H1 (cell line): ENCODE data around the gene DGKK. TPM values are rescaled to one million over a fixed set of nuclear protein-coding genes. Genes with fewer than 3 reads are reported as not detected.

Source experiments
- CTCF ChIA-PET: fragments of 300-600 bp; sonication (Branson Sonifier 250); formaldehyde crosslinking; loops from one replicate; lab custom pipeline; 2021; ENCODE audit not compliant: partially characterized antibody; lab: Charles Lee
- POLR2A ChIA-PET: fragments of 300-600 bp; sonication (Branson Sonifier 250); formaldehyde crosslinking; loops from one replicate; lab custom pipeline; 2021; ENCODE audit warnings: inconsistent platforms; ENCODE audit not compliant: partially characterized antibody; lab: Charles Lee
- DNase-seq, 2 experiments: peaks; one replicate each; pipeline versions ENCODE4 v3.0.0 to v3.0.0-alpha.2; 2010 to 2022; ENCODE audit warnings: low spot score in 2 of 2, low read depth in 1 of 2, mixed read lengths in 1 of 2
- FAIRE-seq: peaks from 2 replicates; lab custom pipeline; 2011; peaks lifted over from hg19 to GRCh38; lab: Jason Lieb, UNC
- H2AFZ ChIP-seq: 2 replicates; pipeline ENCODE4 v1.8.1; 2012; ENCODE audit warnings: low read length, inconsistent platforms
- H2AK5ac ChIP-seq: 2 replicates; pipeline ENCODE4 v1.6.1; 2013; ENCODE audit warnings: low read depth, low read length
- H2BK120ac ChIP-seq: replicated peaks from 2 replicates; pipeline ENCODE3; 2013; ENCODE audit warnings: low read depth, low read length, inconsistent platforms
- H2BK12ac ChIP-seq: 2 replicates; pipeline ENCODE4 v1.6.1; 2013; ENCODE audit warnings: low read depth, low read length
- H2BK15ac ChIP-seq: 2 replicates; pipeline ENCODE4 v1.6.1; 2013; ENCODE audit warnings: low read length
- H2BK20ac ChIP-seq: 2 replicates; pipeline ENCODE4 v1.6.1; 2013; ENCODE audit warnings: low read length
- H2BK5ac ChIP-seq: 2 replicates; pipeline ENCODE4 v1.6.1; 2013; ENCODE audit warnings: low read depth, low read length
- H3K14ac ChIP-seq: 2 replicates; pipeline ENCODE4 v1.6.1; 2013; ENCODE audit warnings: inconsistent platforms; ENCODE audit not compliant: insufficient read length
- H3K18ac ChIP-seq: 2 replicates; pipeline ENCODE4 v1.6.1; 2013; ENCODE audit warnings: low read length; ENCODE audit errors: extremely low read depth
- H3K23ac ChIP-seq: 2 replicates; pipeline ENCODE4 v1.6.1; 2013; ENCODE audit warnings: inconsistent platforms; ENCODE audit not compliant: insufficient read length
- H3K23me2 ChIP-seq: 2 replicates; pipeline ENCODE4 v1.6.1; 2013; ENCODE audit warnings: low read depth, low read length
- H3K27ac ChIP-seq: 2 replicates; pipeline ENCODE4 v1.6.1; 2011; ENCODE audit warnings: low read depth, low read length, inconsistent platforms
- H3K27me3 ChIP-seq, 4 experiments: replicated peaks in 1 of 4; 1 replicate in 1 of 4; 2 replicates in 3 of 4; pipeline versions ENCODE4 v1.6.1 to v1.8.1; 2011 to 2013; ENCODE audit warnings: low read length in 3 of 4, mild to moderate bottlenecking in 3 of 4, inconsistent platforms in 2 of 4, mixed read lengths in 2 of 4, moderate library complexity in 1 of 4; ENCODE audit not compliant: control insufficient read depth in 3 of 4, insufficient read depth in 3 of 4; ENCODE audit errors: extremely low read depth in 1 of 4
- H3K36me3 ChIP-seq, 4 experiments: 2 replicates each; pipeline versions ENCODE4 v1.6.1 to v1.8.1; 2011 to 2013; ENCODE audit warnings: mild to moderate bottlenecking in 4 of 4, low read length in 3 of 4, moderate library complexity in 2 of 4, control low read depth in 1 of 4, inconsistent platforms in 1 of 4; ENCODE audit not compliant: insufficient read depth in 4 of 4, control insufficient read depth in 2 of 4
- H3K4ac ChIP-seq: replicated peaks from 2 replicates; pipeline ENCODE3; 2013; ENCODE audit warnings: low read length, low read depth, mixed read lengths, inconsistent platforms; ENCODE audit not compliant: insufficient read length
- H3K4me1 ChIP-seq, 4 experiments: replicated peaks in 1 of 4; 1 replicate in 1 of 4; 2 replicates in 3 of 4; pipeline versions ENCODE4 v1.6.1 to v1.8.1; 2011 to 2013; ENCODE audit warnings: low read length in 3 of 4, inconsistent platforms in 2 of 4, mixed read lengths in 1 of 4; ENCODE audit not compliant: insufficient read depth in 4 of 4, control insufficient read depth in 3 of 4
- H3K4me2 ChIP-seq, 2 experiments: 2 replicates each; pipeline versions ENCODE4 v1.6.1 to v1.8.1; 2011 to 2013; ENCODE audit warnings: low read depth in 2 of 2, low read length in 2 of 2, control low read depth in 1 of 2, inconsistent platforms in 1 of 2, mild to moderate bottlenecking in 1 of 2; ENCODE audit not compliant: insufficient read depth in 1 of 2
- H3K4me3 ChIP-seq, 4 experiments: fragments of 200-600, 300-600 bp in 1 of 4; sonication (generic), shearing (Covaris generic), sonication (Bioruptor Twin) in 1 of 4; 2 replicates each; pipeline versions ENCODE4 v1.5.1 to v1.8.1; 2011 to 2016; ENCODE audit warnings: low read length in 4 of 4, low read depth in 3 of 4, control low read depth in 2 of 4, inconsistent platforms in 2 of 4, mild to moderate bottlenecking in 2 of 4, mixed read lengths in 1 of 4, moderate library complexity in 1 of 4; ENCODE audit not compliant: insufficient read depth in 2 of 4; ENCODE audit errors: extremely low read depth in 1 of 4
- H3K56ac ChIP-seq: replicated peaks from 2 replicates; pipeline ENCODE3; 2013; ENCODE audit warnings: low read depth, mild to moderate bottlenecking, mixed read lengths, low read length, inconsistent platforms; ENCODE audit not compliant: insufficient read length
- H3K79me1 ChIP-seq: 2 replicates; pipeline ENCODE4 v1.6.1; 2013; ENCODE audit warnings: low read depth, low read length, control low read depth
- H3K79me2 ChIP-seq, 2 experiments: 2 replicates each; pipeline versions ENCODE4 v1.6.1 to v1.8.1; 2012 to 2013; ENCODE audit warnings: low read length in 2 of 2, mild to moderate bottlenecking in 2 of 2, inconsistent platforms in 1 of 2; ENCODE audit not compliant: insufficient read depth in 2 of 2, control insufficient read depth in 1 of 2
- H3K9ac ChIP-seq, 4 experiments: replicated peaks in 1 of 4; 1 replicate in 1 of 4; 2 replicates in 3 of 4; pipeline versions ENCODE4 v1.6.1 to v1.8.1; 2011 to 2013; ENCODE audit warnings: low read depth in 3 of 4, low read length in 3 of 4, control low read depth in 2 of 4, mild to moderate bottlenecking in 2 of 4, moderate library complexity in 2 of 4, inconsistent platforms in 1 of 4; ENCODE audit errors: extremely low read depth in 1 of 4
- H3K9me3 ChIP-seq, 2 experiments: 2 replicates each; pipeline versions ENCODE4 v1.6.1 to v1.8.1; 2012 to 2013; ENCODE audit warnings: mild to moderate bottlenecking in 2 of 2, moderate library complexity in 2 of 2, control low read depth in 1 of 2, inconsistent platforms in 1 of 2, low read depth in 1 of 2, low read length in 1 of 2, mixed read lengths in 1 of 2; ENCODE audit not compliant: insufficient read depth in 2 of 2
- H4K20me1 ChIP-seq, 2 experiments: replicated peaks in 1 of 2; 2 replicates each; pipeline versions ENCODE3 to v1.8.1; 2011 to 2013; ENCODE audit warnings: inconsistent platforms in 2 of 2, low read length in 2 of 2, mild to moderate bottlenecking in 1 of 2; ENCODE audit not compliant: insufficient read depth in 2 of 2, control insufficient read depth in 1 of 2
- H4K5ac ChIP-seq: 2 replicates; pipeline ENCODE4 v1.6.1; 2013; ENCODE audit warnings: low read length, low read depth, mixed read lengths, inconsistent platforms; ENCODE audit not compliant: insufficient read length
- H4K8ac ChIP-seq: 2 replicates; pipeline ENCODE4 v1.8.0; 2013; ENCODE audit warnings: mild to moderate bottlenecking, moderate library complexity, low read length, inconsistent platforms; ENCODE audit not compliant: insufficient read depth; ENCODE audit errors: extremely low read depth
- H4K91ac ChIP-seq: replicated peaks from 2 replicates; pipeline ENCODE3; 2013; ENCODE audit warnings: low read length, mixed read lengths, inconsistent platforms; ENCODE audit not compliant: insufficient read length
- ASH2L ChIP-seq: fragments of 200-600, 300-600 bp; sonication (generic); IDR thresholded peaks from one replicate; pipeline ENCODE4 v1.7.1; 2017; ENCODE audit warnings: low read length
- SIX5 ChIP-seq: IDR thresholded peaks from 2 replicates; pipeline ENCODE4 v1.6.1; 2011; ENCODE audit warnings: mild to moderate bottlenecking, low read depth, low read length
- SP4 ChIP-seq: IDR thresholded peaks from 2 replicates; pipeline ENCODE4 v1.6.1; 2012; ENCODE audit warnings: low read length, inconsistent platforms
- WGBS, 2 experiments: shearing (Covaris generic) in 1 of 2; methylation state at CpG; one replicate each; pipeline versions ENCODE4 v1.1.6 to v1.1.7; 2013 to 2015; ENCODE audit warnings: low lambda C conversion rate in 2 of 2, mixed read lengths in 2 of 2, inconsistent platforms in 1 of 2, low coverage in 1 of 2, missing lambda C conversion rate in 1 of 2; ENCODE audit not compliant: insufficient replicate concordance in 2 of 2, insufficient coverage in 1 of 2, insufficient read length in 1 of 2; ENCODE audit errors: extremely low coverage in 1 of 2, missing lambda C conversion rate in 1 of 2; 5-methylcytosine and 5-hydroxymethylcytosine counted together
- polyA plus RNA-seq, 7 experiments: library from polyadenylated mRNA; depleted of rRNA in 3 of 7; stranded (reverse) in 5 of 7; unstranded in 2 of 7; fragments of >200 nt in 5 of 7; fragments of 200-250 nt in 2 of 7; gene quantifications; 1 replicate in 5 of 7; 2 replicates in 1 of 7; 4 replicates in 1 of 7; pipeline versions ENCODE4 v1.2.1 to v1.2.3, GENCODE V29; 2011 to 2013; ENCODE audit warnings: missing spikeins in 2 of 7, mixed read lengths in 2 of 7
- total RNA-seq: library from RNA; stranded (reverse); fragmentation: NEBNext Ultra II Directional; extraction: Animal tissue kit (Norgen Biotek cat#: 25700); gene quantifications from 2 replicates; pipeline ENCODE4 v1.2.1, GENCODE V29; 2021

Gene DGKK
- total and polyA plus RNA-seq, 2 of the 8 experiments (the other 6 are each of a cell fraction or from before 2014, with no cell fraction given) = 4.9 to 19.2 TPM

- H4K8ac ChIP-seq = no peak overlapping the region
- no peak overlapping the region for H2BK120ac ChIP-seq
- TF ChIP-seq SIX5 = no peak
- no peak for TF ChIP-seq SP4
- TF ChIP-seq ASH2L = no peak
- H3K36me3 ChIP-seq = no peaks in the 10 kb centered on the region
- H3K9me3 ChIP-seq = no peaks in the 10 kb centered on the region
- H3K79me1 ChIP-seq = no peaks in the 10 kb centered on the region
- no peak overlapping the region for H4K91ac ChIP-seq
- no peak overlapping the region for H3K23ac ChIP-seq
- no peak overlapping the region for H2BK5ac ChIP-seq
- H2BK20ac ChIP-seq = no peak overlapping the region
- FAIRE-seq (peak; percentile 7), DNase-seq (no peak)
- 85% methylated on average over 2 of the region's 2 CpGs; no CpG with 5 or more reads in 1 of the 2 experiments for WGBS, 2 experiments
- no peak overlapping the region for H3K4me3 ChIP-seq
- H3K9ac ChIP-seq = no peak overlapping the region
- H3K27ac ChIP-seq = no peak overlapping the region
- H3K23me2 ChIP-seq = no peaks in the 10 kb centered on the region
- H3K56ac ChIP-seq = no peak overlapping the region
- H4K20me1 ChIP-seq = no peaks in the 10 kb centered on the region
- H3K18ac ChIP-seq = no peak overlapping the region
- no peak overlapping the region for H3K4me2 ChIP-seq
- H3K14ac ChIP-seq = no peak overlapping the region
- no peaks in the 10 kb centered on the region for H3K4me1 ChIP-seq
- H4K5ac ChIP-seq = no peak overlapping the region
- POLR2A ChIA-PET = no interaction called here
- CTCF ChIA-PET = no interaction called here
- no peaks in the 10 kb centered on the region for H3K79me2 ChIP-seq
- H2AK5ac ChIP-seq = no peak overlapping the region
- H2AFZ ChIP-seq = no peak overlapping the region
- no peak overlapping the region for H2BK15ac ChIP-seq
- no peak overlapping the region for H2BK12ac ChIP-seq
- H3K4ac ChIP-seq = no peak overlapping the region
- no peaks in the 10 kb centered on the region for H3K27me3 ChIP-seq
These were observed 143.4 kb downstream of the DGKK start for GRCh38 chrX:50327235-50327634.
